ENCODE results near the gene CCL5.

CCL5 gene

GRCh38 chr17:35825206-35825605, 55.0 kb downstream of the CCL5 start:
- TF ChIP-seq CTCF (IDR thresholded peaks at IDR 0.05; ENCODE audit: control extremely low read depth, extremely low read depth, low read depth, missing control alignments) = no peak
- CTCF ChIA-PET = interaction anchor here (1.7 kb wide), 1 partner anchor 24 kb away, joined by 6 read pairs; no protein-coding TSS in a partner anchor
- DNase-seq (ENCODE audit: extremely low spot score) = no peak
- POLR2A ChIA-PET = no interaction called here

Data from GM10248 (cell line).